ENCODE results near the gene NPY4R.
"Not testable (repeated sequence)": the region's sequence is repeated elsewhere in the genome, so short reads cannot be mapped to it uniquely, and the experiment has no call there.

The NPY4R gene

GRCh38 chr10:46457071-46457470 lies 8.7 kb downstream of the NPY4R start:
- DNase-seq (ENCODE audit: low spot score): not testable (repeated sequence)

DNA sequence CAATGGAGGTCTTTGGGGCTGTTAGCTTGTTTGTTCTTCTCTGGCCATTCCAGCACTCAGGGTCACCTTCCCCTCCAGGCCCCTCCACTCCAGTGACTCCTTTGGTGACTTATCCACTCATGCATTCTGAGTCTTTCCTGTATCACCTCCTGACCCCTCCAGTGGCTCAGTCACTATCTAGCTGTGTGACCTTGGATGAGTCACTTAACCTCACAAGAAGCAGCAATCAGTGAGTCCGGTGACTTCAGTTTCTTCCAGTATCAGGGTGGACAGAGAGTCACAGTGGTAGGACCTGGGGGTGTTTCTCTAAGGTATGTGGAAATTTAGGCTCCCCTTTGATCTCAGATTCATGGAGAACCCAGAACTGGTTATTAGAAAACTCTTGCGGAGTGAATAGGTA lies 9.8 kb downstream of the NPY4R start:
- not testable (repeated sequence) for DNase-seq (ENCODE audit: low spot score)

GRCh38 chr10:46451365-46451764 lies 14.4 kb downstream of the NPY4R start:
- DNase-seq (ENCODE audit: low spot score): not testable (repeated sequence)

- not testable (repeated sequence) for DNase-seq (ENCODE audit: low spot score)
Measured at GRCh38 chr10:46450829-46451228, 14.9 kb downstream of the NPY4R start.

DNA sequence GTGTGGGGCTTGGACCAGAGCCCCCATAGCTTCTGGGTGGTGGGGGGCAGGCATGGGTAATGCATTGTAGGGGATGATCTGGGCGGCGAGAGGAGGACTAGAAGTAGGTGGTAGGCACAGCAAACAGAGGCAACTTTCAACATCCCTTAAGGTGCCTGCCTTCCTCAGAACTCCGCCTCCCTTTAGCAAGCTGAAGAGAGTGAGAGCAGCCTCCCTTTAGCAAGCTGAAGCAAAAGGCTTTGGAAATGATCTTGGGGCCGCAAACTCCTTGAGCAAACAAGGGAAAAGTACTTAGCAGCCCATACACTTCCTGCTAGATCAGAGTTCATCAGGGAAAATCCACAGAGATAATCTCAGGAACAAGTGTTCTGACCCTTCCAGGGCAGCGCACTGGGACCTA lies 18.3 kb downstream of the NPY4R start:
- DNase-seq (ENCODE audit: low spot score): not testable (repeated sequence)

DNA sequence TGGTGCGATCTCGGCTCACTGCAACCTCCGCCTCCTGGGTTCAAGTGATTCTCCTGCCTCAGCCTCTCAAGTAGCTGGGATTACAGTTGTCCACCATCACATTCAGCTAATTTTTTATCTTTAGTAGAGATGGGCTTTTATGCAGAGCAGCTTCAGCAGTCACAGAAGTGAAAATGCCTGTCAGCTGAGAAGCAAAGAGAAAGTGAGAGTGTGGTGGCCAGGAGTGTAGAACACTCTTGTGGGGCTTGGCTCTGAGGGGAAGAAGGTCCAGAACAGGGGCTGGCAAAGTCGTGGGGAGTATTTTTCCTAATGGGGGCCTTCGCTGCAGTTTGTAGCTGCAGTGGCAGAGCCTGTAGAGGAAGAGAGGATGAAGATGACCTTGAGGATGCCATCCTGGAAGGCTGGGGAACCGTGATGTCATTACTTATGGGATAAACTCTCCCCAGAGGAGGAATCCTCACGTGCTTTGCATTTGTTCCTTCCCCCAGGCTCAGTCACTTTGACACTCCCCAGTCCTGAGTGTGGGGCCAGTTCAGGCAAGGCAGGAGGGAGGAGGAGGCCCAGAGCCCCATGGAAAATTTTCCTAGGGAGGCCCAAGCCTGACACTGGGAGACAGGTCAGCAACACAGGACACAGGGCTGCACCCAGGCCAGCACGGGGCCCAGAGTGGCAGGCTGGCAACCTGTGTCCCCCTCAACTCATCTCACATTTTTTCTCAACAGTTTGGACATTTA lies 20.2 kb downstream of the NPY4R start:
- DNase-seq (ENCODE audit: low spot score): not testable (repeated sequence)

DNA sequence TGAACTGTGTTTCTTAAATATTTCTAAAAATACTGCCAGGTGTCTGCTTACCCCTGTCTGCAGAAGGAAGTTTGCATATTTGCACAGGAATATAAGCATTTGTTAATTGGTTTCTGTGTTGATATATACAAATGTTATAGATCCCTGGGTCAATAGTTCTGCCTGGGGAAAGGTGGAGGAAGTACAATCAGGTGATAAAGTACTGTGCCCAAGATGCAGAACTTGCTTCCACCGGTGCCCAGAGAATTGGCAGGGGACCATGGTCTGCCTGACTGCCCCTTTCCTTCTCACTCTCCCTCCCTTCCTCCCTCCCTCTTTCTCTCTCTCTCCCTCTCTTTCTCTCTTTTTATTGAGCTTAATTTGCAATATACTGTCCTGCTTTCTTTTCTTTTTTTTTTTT lies 22.3 kb downstream of the NPY4R start:
- DNase-seq (ENCODE audit: low spot score): not testable (repeated sequence)

DNA sequence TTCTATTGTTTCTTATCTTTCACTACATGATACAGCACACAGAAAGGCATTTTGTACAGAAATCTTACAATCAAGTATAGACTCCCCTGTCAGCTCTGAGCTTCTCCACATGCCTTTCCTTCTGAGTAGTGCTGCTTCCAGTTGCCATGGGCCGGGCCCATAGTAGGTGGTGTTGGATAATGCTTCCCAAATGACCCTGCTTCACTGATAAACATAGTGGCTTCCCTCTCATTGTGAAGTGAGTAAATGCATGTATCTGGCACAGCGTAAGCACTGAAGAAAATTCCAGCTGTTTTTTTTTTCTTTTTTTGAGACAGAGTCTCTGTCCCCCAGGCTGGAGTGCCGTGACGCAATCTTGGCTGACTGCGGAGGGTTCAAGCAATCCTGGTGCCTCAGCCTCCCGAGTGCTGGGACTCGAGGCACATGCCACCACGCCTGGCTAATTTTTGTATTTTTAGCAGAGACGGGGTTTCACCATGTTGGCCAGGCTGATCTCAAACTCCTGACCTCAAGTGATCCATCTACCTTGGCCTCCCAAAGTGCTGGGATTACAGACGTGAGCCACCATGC lies 23.0 kb downstream of the NPY4R start:
- DNase-seq (ENCODE audit: low spot score): not testable (repeated sequence)

DNA sequence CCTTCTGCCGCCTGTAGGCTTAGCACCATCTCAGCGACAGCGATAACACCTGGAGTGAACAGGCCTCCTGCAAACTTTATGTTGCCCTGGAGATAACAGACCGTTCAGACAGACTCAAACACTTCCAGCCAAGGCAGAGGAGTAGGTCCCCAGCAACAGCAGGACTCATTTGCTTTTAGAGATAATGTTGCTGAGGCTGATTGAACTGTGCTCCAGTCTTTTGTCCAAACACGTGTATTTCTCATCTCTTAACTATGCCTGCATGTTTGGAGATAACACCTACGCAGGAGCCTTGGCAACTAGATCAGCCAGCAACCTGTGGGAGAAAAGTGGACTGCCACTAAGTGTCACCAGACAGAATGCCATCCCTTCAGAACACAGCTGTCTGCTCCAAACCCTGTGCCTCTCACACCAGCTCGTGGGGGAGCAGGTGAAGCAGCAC lies 23.9 kb downstream of the NPY4R start:
- DNase-seq (ENCODE audit: low spot score): not testable (repeated sequence)

DNA sequence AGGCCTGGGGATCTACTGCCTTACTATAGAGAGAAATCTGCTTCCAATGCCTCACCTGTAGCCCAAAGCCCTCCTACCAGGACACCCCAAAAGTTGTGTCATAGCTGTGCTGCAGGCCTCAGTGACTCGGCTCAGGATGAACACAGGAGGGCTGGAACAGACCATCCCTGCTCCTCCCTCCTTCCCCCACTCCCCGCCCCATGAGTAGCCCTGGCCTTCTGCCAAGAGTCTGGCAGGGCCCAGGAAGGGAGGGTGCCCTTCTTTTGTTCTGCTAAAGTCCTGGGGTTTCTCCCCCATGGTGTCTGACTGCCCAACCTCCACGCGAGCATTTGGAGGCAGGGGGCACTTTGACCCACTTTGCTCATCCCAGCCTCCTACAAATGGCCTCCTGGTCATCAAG lies 24.8 kb downstream of the NPY4R start:
- DNase-seq (ENCODE audit: low spot score): not testable (repeated sequence)

- DNase-seq (ENCODE audit: low spot score): not testable (repeated sequence)
Measured at GRCh38 chr10:46423550-46423949, 42.2 kb downstream of the NPY4R start.

- not testable (repeated sequence) for DNase-seq (ENCODE audit: low spot score)
Measured at GRCh38 chr10:46419570-46420379, 46.0 kb downstream of the NPY4R start.

- not testable (repeated sequence) for DNase-seq (ENCODE audit: low spot score)
Measured at GRCh38 chr10:46418283-46418682, 47.5 kb downstream of the NPY4R start.

DNA sequence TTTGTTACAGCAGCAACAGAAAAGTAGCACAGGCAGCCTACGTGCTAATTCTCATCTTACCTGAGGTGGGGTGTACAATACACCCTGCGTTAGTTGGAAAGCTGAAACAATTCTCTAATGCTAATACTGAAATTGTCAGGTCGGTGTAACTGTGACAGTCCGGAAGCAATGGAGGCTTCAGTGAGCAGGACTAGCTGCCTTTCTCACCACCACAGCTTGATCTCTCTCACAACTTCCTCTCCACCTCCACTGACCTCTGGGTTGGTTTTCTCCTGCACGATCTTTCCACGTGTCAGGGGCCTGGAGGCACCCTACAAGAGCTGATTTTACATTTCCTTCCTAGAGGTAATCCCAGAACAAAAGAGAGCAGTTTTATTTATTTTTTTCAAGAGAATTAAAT lies 50.5 kb downstream of the NPY4R start:
- not testable (repeated sequence) for DNase-seq (ENCODE audit: low spot score)

DNA sequence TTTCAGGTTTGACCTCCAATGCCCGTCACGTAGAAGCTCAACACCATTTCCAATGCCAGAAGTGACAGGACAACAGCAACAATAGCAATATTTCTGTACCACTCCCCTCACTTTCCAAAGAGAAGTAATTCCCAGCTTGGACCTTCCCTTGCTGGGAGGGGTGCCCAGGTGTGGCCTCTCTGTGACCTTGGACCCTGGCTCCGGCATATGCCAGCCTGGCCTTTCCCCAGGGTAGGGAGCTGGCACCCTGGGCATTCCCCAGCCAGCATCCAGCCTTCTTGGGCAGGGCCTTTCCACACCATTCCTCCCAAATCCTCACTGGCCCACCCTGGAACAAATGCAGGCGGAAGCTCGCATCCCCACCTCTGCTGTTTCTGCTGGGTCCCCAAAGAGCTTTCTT lies 53.1 kb downstream of the NPY4R start:
- not testable (repeated sequence) for DNase-seq (ENCODE audit: low spot score)

DNA sequence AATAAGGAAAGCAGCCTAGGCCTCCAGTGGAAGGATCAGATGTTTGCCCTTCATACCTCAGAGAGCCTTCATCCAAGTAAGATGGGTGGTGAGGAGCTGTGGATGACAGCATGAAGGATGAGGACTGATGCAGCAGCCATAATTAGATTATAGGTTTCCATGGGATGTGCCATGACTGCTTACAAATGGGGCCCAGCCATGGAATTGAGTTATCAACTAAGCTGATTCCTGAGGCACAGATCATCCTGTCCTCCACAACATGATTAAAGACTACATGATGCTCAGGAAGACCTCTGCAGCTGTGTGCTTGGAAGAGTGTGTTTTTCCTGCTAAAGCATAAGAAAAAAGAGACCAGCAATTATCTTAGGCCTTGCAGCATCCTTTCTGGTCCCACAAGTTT lies 54.6 kb downstream of the NPY4R start:
- DNase-seq (ENCODE audit: low spot score): not testable (repeated sequence)
